ENCODE measurements around the gene TMEM53.
"Not testable (repeated sequence)": the region's sequence is repeated elsewhere in the genome, so short reads cannot be mapped to it uniquely, and the experiment has no call there.

Gene TMEM53

DNA sequence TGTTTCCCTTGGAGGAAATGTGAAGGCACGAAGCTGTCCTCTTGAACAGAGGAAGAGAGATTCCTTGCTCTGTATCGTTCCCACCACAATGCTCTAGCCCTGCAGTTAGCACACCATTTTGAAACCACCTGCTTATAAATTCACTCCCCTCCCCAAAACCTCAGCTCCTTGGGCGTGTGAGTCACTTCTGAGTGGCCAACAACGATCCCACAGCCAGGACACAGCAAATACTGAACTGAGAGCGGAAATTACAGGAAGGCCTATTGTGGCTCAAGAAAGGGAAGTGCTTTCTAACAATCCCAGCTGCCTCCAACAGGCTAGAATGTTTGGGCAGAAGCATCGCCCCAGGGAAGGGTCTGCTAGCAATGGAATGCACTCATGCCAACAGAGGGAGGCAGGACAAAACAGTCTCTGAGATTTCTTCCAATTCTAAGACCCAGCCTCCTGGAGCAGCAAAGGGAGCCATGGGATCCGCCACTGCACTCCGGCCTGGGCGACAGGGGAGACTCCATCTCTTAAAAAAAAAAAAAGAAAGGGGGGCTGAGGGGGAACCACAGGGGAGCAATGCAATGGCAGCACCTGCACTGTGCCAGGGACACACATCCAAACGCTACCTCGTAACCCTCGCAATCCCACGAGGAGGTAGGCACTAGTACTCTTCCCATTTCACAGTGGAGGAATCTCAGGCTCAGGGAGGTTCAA, 1.9 kb downstream of the TMEM53 start:
- peak; percentile 24 for DNase-seq

DNA sequence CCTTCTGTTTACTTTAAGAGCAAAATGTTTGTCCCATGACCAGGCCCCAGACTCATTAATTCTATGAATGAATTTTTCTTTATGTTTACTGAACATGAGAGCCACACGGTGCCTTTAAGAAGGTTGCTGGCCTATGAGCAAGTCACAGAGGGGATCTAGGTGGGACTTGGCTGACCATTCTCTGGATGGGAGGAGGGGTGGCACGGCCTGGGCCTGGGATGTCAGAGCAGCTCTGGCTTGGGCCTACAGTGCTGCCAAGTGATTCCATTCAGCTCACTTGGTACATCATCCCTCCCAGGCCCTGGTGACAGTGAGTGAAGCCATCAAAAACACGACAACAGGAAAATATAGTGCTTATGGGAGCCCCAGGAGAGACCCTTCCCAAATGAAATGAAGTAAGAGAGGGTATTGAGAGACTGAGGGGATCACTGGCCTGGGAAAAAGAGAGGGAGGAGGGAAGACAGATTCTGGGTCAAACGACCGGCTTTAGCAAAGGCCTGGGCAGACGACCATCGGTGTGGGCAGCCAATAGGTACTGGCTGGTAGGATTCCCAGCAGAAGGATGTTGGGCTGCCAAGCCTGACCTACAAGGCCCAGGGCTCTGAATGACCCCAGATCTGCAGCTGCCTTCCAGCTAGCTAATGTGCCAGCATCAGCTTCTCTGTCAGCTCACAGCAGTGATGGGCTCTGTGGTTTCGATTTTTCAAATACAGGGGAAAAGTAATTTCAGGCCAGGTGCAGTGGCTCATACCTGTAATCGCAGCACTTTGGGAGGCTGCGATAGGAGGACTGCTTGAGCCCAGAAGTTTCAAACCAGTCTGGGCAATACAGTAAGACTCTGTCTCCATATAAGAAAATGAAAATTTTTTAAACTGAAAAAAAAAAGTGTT, 3.3 kb downstream of the TMEM53 start:
- DNase-seq: no peak

DNA sequence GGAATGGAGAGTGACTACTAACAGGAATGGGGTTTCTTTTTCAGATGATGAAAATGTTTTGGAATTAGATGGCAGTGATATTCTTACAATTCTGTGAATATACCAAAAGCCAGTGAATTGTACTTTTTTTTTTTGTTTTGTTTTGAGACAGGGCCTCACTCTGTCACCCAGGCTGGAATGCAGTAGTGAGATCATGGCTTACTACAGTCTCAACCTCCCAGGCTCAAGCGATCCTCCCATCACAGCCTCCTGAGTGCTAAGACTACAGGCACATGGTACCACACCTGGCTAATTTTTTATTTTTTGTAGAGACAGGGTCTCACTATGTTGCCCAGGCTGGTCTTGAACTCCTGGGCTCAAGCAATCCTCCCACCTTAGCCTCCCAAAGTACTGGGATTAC, 7.6 kb downstream of the TMEM53 start:
- not testable (repeated sequence) for DNase-seq

DNA sequence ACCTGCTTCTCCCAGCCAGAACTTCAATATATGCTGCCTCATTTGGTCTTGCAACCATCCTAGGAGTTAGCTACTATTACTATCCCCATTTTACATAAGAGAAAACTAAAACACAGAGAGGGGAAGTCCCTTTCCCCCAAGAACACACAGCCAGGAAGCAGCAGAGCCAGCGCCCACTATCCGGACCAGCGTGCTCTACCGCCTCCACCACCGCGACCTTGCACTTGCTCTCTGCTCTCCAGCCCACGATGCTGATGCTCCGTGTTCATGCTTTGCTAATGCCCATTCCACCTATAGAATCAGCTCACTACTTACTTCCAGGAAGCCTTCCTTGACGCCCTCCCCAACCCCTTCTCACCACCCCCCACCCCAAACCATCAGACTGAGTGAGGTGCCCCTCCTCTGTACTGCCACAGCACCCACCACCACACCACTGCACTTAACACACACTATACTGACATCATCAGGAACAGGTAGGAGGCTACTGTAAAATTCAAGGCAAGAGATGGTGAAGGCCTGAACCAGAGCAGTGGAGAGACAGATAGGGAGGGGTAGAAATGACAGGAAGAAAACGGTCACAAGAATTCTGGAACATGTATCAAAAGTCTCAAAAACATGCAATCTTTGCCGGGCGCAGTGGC, 9.4 kb downstream of the TMEM53 start:
- DNase-seq: no peak

DNA sequence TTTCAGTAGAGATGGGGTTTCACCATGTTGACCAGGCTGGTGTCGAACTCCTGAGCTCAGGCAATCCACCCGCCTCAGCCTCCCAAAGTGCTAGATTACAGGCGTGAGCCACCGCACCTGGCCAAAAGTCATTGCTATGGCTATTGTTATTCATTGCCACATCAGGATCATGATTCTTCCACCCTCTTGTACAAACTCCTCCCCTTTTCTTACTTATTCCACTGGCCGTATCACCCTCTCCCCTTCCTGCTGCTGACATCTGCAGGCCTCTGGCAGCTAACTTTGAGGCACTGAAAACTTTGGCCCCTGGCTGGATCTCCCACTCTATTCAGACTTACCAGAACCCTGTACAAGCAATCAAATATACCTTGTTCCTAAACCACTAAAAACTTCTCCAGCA, 10.9 kb downstream of the TMEM53 start:
- DNase-seq: no peak

DNA sequence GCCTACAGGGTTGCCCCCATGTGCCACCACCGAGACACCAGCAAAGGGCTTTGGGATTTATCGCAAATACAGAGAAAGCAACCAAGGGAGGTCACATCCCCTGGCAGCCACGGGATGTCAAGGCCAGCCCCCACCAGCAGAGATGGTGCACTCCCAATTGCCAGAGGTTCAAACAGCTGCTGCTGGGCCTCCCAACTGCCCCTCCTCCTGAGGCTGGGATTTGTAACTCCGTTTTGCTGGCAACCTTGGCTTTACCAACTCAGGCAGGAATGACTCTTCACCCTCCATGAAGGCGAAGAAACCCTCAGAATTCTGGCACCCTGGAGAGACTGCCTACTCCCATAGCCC, 11.6 kb downstream of the TMEM53 start:
- DNase-seq: no peak

DNA sequence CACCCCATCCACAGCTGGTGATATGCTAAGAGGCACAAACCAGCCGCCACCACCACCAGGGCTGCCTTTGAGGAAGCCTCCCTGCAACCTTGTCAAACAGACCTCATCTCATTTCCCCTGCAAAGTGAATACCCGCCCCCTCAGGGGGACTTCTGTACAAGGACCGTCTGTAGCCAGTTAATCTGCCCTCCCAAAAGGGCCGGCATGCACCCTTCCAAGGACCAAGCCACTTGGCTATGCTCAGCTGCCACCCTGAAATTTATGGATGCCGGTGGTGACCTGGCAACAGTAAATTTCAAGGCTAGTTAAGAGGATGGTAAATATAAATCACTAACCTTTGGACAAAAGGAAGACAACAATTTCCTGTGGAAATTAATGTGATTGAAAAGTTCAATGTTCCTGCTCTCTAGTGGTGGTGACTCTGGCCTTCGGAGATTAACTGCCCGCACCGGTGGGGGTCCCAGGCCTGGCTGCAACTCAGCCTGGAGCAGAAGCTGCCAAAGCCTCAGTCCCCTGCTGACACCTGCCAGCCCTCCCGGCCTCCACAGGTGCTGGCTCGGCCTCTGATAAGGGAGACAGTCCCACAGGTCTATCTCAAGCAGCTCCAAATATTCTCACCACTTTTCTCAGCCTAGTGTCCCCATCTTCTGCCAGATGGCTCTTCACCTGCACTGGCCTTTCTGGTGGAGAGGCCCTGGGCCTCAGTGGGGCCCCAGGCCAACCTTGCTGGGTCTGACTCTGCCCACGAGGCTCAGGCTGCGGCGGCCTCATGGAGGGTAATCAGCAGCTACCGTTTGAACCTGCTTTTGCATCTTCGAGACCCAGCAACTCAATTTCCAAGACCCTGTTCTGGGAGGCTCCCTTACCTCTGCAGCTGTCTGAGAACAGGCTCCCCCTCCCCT, 12.2 kb downstream of the TMEM53 start:
- DNase-seq: no peak

DNA sequence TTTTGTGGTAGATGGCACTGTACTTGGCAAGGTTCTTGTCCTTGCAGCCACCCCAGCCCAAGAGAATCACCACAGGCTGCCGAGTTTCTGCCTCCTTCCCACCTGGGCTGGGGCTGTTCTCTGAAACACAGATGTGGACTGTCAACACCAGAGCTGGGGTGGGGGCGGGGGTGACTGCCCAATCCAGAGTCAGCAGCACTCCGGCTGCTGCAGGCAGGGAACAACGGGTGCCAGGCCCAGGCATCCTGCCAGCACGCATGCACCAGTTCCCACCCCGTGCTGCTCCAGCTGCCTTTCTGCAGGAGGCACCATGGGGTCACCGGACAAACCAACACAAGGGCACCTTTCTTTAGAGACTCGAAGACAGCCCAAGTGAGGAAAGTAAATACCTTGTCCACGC, 14.1 kb downstream of the TMEM53 start:
- DNase-seq: no peak

DNA sequence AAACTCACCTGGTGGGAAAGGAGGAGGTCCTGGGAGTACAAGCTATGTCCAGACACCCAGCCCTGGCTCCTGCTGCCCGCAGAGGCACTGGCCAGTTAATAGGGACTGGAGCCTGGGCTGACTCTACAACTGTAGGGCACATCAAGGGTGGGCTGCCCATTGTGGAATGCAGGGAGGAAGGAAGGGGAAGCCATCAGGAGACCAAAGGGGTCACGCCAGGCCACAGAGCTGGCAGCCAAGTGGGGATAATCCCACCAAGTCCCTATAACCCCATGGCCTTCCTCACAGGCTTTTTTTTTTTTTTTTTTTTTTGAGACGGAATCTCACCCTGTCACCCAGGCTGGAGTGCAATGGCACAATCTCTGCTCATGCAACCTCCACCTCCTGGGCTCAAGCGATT, 14.7 kb downstream of the TMEM53 start:
- DNase-seq: no peak

DNA sequence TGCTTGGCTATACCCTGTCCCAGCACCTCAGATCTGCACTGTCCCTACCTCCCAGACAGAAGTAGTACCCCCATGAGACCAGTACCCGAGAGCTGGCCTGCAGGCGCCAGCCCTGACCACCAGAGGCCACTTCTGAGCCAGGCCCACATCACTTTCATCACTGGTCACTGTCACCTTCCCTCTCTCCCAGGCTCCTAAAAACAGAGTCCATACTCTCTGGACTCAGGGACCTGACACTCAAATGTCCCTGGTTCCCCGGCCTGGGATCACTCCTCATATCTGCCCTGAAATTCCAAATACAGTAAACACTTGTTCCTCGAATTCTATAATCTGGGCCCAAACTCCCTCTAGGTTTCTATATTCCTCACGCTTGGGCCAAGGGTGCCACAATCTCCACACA, 18.7 kb downstream of the TMEM53 start:
- DNase-seq: no peak

DNA sequence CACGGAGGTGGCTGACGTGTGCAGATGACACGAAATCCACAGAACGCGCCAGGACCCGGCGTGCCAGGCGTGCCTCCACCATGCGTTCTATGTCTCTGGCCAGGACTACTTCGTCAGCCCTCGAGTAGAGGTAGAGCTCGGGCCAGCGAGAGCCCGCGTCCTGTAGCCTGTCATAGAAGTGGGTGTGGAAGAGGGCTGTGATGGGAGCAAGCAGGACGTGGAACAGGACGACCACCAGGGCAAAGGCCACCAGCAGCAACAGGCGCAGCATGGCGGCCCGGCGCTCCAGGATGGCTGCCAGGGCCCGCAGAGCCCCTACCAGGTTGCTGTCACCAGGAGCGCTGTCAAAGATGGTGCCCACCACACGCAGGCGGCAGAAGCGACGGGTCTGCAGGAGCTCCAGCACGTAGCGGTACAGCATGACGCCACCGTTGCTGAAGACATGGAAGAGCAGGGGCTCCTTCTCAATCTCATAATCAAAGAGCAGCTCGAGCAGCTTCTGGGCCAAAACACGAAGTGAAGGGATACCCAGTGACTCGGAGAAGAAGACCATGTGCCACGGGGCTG, 19.6 kb downstream of the TMEM53 start:
- no peak for DNase-seq

DNA sequence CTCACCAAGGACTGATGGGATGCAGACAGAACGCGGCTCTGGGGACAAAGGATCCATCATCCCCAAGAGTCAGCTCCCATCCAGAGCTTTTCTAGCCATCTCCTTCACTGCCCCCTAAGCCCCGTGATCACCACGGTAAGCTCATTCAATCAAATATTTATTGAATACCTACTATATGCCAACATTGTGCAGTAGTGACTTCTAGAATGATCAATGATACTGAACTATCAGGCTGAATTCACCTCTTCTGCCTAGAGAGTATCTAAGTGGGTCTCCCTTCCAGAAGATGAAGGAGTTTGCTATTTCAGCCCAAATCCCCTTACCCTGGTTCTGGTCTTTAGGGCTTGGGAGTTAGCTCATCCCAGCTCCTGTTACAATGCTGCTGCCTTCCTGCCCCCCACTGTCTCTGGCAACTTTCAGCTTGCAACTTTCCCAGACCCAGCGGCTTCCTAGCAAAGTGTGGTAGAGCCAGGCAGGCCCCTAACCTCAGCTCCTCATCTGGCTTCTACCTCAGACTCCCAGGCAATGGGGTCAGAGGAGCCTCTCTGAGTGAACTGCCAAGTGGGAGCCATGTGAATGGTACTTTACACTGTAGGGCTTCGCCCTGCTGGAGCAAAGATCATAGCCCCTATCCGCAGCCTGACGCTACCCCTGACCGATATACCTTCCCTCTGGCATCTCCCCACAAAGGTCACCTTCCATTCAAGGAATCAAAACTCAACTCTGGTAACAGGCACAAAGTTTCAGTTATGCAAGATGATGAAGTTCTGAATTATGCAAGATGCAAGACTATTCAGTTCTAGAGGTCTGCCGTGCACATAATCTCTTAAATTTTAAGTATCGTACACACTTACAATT, 20.9 kb downstream of the TMEM53 start:
- no peak for DNase-seq

DNA sequence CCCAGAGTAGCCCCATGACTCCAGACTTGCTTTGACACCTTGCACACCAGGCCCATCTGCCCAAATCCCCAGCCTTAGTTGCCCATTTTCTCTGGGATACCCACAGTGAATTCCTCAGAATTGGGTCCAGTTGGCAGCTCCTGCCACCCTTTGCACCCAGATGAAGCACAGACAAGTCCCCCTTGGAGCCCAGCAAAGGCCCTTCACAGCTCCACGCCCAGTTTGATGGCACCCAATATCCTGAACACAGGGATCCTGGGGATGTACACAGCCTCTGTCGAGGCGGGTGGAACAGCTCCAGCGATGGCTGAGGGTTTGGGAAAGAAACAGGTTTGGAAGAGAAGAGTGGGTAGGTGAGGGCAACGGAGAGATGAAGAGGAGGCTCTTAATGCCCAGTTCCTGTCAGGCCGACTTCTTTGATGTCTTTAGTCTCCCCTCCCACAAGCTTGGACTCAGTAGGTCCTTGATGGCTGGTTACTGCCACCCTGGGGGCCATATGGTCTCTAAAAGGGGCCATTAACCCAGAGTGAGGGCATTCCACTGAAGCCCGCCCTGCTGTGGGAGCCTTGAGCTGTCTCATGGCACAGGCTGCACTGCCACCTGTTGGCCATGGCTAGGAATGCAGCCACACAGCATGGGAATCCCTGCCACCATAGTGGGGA, 21.7 kb downstream of the TMEM53 start:
- peak; percentile 74 for DNase-seq

DNA sequence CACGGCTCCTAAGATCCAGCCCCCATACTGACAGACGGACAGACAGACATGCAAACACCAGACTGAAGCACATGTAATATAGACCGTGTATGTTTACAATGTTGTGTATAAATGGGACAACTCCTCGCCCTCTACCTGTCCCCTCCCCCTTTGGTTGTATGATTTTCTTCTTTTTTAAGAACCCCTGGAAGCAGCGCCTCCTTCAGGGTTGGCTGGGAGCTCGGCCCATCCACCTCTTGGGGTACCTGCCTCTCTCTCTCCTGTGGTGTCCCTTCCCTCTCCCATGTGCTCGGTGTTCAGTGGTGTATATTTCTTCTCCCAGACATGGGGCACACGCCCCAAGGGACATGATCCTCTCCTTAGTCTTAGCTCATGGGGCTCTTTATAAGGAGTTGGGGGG, 23.2 kb downstream of the TMEM53 start:
- no peak for DNase-seq

DNA sequence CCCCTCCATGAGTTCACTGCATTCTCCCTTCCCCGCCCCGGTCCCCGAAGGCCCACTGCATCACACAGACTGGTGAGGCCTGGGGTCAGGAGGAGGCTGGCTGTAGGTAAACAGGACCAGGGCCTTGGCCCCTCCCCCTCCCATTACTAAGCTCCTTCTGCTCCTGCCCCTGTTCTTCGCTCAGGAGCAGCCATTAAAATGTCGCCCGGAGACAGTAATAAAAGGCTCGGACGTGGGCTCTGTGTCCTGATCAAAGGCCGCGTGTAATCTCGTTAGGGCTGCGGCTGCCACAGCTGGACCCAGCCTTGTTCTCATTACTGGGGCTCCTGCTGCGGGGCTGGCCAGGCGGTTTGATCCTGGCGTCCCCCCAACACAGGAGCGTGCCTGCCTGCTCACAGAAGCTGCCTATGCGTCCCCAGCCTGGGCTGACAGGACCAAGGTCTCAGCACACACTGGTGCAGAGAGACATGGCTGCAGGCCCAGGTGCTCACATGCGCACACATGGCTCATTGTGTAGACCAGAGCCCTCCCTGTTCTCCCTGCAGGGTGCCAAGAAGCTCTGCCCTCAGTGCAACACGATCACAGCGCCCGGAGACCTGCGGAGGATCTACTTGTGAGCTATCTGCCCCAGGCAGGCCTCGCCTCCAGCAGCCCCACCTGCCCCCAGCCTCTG, 24.0 kb downstream of the TMEM53 start:
- no peak for DNase-seq

DNA sequence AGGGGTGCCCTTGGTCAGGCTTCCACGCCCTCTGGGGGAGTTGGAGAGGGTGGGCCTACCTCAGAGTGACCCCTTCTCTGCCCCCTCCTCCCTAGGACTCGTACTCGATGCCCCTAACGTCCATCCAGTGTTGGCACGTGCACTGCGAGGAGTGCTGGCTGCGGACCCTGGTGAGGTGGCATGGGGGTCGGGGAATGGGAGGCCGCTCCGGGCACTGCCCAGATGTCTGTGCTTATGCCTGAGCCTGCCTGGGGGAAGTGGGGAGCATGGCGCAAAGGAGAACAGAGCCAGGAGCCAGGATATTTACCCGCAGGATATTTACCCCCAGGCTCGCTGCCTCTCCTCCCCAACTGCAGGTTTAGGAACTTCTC, 24.5 kb downstream of the TMEM53 start:
- no peak for DNase-seq

DNA sequence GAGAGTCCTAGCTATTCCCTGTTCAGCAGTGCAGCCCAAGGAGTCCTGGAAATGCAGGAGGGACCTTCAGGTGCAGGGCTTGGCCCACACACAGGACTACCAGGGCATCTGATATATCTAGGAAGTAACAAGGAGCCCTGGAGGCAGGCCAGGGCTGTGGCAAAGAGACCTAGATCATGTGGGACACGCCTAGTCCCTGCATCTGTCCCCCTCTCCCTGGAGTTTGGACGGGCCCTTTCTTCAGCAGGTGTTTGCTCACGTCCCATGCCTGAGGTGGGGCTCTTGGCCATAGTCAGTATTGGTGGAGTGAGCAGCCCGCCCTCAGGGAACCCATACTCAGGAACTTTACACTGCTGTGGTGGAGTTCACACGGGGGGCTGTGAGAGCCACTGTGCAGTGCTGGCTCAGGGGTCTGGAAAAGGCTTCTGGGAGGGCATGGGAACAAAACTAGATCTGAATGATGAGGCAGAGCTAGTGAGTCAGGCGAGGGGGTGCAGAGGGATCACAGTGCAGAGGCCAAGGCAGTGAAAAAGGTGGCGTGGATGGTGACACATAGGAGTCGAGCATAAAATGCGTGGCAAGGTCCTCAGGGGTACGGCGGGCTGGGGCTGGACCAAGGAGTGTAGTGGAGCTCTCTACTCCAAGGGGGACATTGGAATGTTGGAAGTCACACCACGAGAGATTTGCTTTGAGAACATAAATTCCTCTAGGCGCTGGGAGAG, 25.6 kb downstream of the TMEM53 start:
- DNase-seq: no peak

DNA sequence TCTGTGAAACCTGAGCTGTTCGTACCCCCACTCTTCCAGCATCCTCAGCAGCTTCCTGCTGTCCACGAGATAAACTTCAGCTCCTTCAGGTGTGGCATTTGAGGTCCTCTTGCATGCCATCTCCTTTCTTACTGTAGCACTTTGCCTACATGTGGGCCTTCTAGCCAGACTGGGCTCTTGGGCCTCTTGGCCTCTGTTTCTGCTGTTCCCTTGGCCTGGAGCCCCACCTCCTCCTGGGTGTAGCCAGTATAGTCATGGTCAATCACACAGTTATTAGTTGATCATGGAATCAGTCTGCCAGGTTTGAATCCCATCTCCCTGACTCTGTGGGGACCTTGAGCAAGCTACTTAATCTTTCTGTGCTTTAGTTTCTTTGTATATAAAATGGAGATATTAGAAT, 26.4 kb downstream of the TMEM53 start:
- no peak for DNase-seq

DNA sequence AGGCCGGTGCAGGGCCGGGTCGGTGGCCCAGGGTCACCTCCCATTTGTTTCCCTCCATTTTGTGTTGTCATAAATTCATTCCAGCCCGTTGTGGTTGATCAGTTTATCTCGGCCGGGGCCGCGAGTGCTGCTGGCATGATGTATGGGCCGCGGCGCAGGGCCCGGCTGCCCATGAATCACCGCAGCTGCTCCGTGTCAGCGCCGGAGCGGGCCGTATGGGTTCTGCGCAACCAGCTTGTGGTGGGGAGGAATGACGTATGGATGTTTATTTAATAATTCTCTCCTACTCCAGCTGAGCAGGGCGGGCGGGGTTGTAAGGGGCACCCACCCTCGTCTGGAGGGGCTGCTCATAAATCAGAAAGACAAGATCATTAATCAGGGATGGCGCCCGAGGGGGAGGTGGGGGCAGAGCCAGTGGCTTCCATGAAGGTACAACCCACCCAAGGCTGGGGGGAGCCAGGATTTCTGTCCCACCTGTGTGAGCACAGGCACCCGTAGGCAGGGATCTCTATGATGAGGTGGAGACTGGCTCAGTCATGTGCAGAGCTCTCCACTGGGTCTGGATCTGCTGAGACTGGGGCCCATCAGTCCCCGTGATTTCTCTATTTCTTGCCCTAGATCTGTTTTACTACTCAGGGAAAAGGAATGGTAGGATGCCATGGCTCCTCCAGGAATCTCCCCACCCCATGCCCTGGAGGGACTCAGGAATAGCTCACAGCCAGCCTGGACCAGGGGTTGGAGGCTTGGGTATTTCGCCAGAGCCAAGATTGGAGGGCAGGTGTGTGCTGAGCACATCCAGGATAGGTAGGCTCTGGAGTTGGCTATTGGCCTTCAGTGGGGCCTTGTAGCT, 27.8 kb downstream of the TMEM53 start:
- no peak for DNase-seq

Data from CD4-positive, alpha-beta T cell treated with Interleukin-21 for 1 hour (primary cell).